BLaER1 (cell line): ENCODE data around the gene RAB7B.

Experiments
- H3K27ac ChIP-seq: shearing (Covaris generic); formaldehyde crosslinking; 2 replicates; pipeline ENCODE4 v1.8.1; 2022
- H3K27me3 ChIP-seq: shearing (Covaris generic); formaldehyde crosslinking; 2 replicates; pipeline ENCODE4 v1.8.1; 2022
- H3K36me3 ChIP-seq: shearing (Covaris generic); formaldehyde crosslinking; 2 replicates; pipeline ENCODE4 v1.8.1; 2022
- H3K4me1 ChIP-seq: shearing (Covaris generic); formaldehyde crosslinking; 2 replicates; pipeline ENCODE4 v1.8.1; 2022
- H3K4me2 ChIP-seq: shearing (Covaris generic); formaldehyde crosslinking; 2 replicates; pipeline ENCODE4 v1.8.1; 2022
- H3K4me3 ChIP-seq: shearing (Covaris generic); formaldehyde crosslinking; 2 replicates; pipeline ENCODE4 v1.8.1; 2022
- H3K9ac ChIP-seq: shearing (Covaris generic); formaldehyde crosslinking; 2 replicates; pipeline ENCODE4 v1.8.1; 2022
- H3K9me3 ChIP-seq: shearing (Covaris generic); formaldehyde crosslinking; 2 replicates; pipeline ENCODE4 v1.8.1; 2022
- H4K20me1 ChIP-seq: shearing (Covaris generic); formaldehyde crosslinking; 2 replicates; pipeline ENCODE4 v1.8.1; 2022
- Cebpa-rat ChIP-seq: shearing (Covaris generic); IDR thresholded peaks from 2 replicates; pipeline ENCODE4 v1.8.1; 2022

RAB7B gene

GRCh38 chr1:205986292-205986691, 16.9 kb downstream of the RAB7B start:
- no peaks in the 10 kb centered on the region for H3K27me3 ChIP-seq
- no peak overlapping the region for H3K4me3 ChIP-seq
- H3K27ac ChIP-seq, result no peak overlapping the region
- no peak overlapping the region for H3K4me2 ChIP-seq
- no peaks in the 10 kb centered on the region for H4K20me1 ChIP-seq
- TF ChIP-seq Cebpa-rat, result no peak
- no peaks in the 10 kb centered on the region for H3K36me3 ChIP-seq
- no peak overlapping the region for H3K9ac ChIP-seq
- H3K4me1 ChIP-seq, result peaks cover 42% of the 10 kb centered on the region
- H3K9me3 ChIP-seq, result no peaks in the 10 kb centered on the region

- H3K27me3 ChIP-seq, result no peaks in the 10 kb centered on the region
- peaks cover 43% of the 10 kb centered on the region for H3K4me1 ChIP-seq
- no peak overlapping the region for H3K4me2 ChIP-seq
- no peak for TF ChIP-seq Cebpa-rat
- H3K9ac ChIP-seq, result no peak overlapping the region
- H3K27ac ChIP-seq, result no peak overlapping the region
- H4K20me1 ChIP-seq, result no peaks in the 10 kb centered on the region
- no peak overlapping the region for H3K4me3 ChIP-seq
- H3K36me3 ChIP-seq, result no peaks in the 10 kb centered on the region
- no peaks in the 10 kb centered on the region for H3K9me3 ChIP-seq
Observed at GRCh38 chr1:205985330-205986005, 17.7 kb downstream of the RAB7B start.

- Histone ChIP-seq H3K4me2 (0 out of 2 replicates have a peak overlapping the region, but pooled peaks have one; percentile 6), H3K4me3 (no peak overlapping the region), H3K4me1 (peaks cover 47% of the 10 kb centered on the region), H3K9ac (no peak overlapping the region), H3K36me3 (no peaks in the 10 kb centered on the region), H3K27ac (no peak overlapping the region), H4K20me1 (no peaks in the 10 kb centered on the region), H3K27me3 (no peaks in the 10 kb centered on the region), H3K9me3 (no peaks in the 10 kb centered on the region)
- no peak for TF ChIP-seq Cebpa-rat
Observed at GRCh38 chr1:205983925-205984725, 19.1 kb downstream of the RAB7B start.

- H3K9me3 ChIP-seq, result no peaks in the 10 kb centered on the region
- no peak overlapping the region for H3K4me2 ChIP-seq
- H3K27me3 ChIP-seq, result no peaks in the 10 kb centered on the region
- no peak overlapping the region for H3K27ac ChIP-seq
- H3K36me3 ChIP-seq, result no peaks in the 10 kb centered on the region
- no peak for TF ChIP-seq Cebpa-rat
- H3K4me3 ChIP-seq, result no peak overlapping the region
- H4K20me1 ChIP-seq, result no peaks in the 10 kb centered on the region
- peaks cover 38% of the 10 kb centered on the region for H3K4me1 ChIP-seq
- H3K9ac ChIP-seq, result no peak overlapping the region
Observed at GRCh38 chr1:205981257-205981656, 21.9 kb downstream of the RAB7B start.

- Histone ChIP-seq H4K20me1 (no peaks in the 10 kb centered on the region), H3K36me3 (no peaks in the 10 kb centered on the region), H3K4me2 (peak overlapping the region; percentile 34), H3K9ac (no peak overlapping the region), H3K4me3 (no peak overlapping the region), H3K27me3 (no peaks in the 10 kb centered on the region), H3K27ac (no peak overlapping the region), H3K4me1 (peaks cover 44% of the 10 kb centered on the region), H3K9me3 (no peaks in the 10 kb centered on the region)
- TF ChIP-seq Cebpa-rat, result no peak
Observed at GRCh38 chr1:205980237-205980870, 22.8 kb downstream of the RAB7B start.

- Histone ChIP-seq H3K4me3 (no peak overlapping the region), H3K4me1 (peaks cover 40% of the 10 kb centered on the region), H3K9me3 (no peaks in the 10 kb centered on the region), H4K20me1 (no peaks in the 10 kb centered on the region), H3K36me3 (no peaks in the 10 kb centered on the region), H3K4me2 (no peak overlapping the region), H3K27ac (peak overlapping the region; percentile 23; the same call in 1 of the 2 replicates), H3K9ac (no peak overlapping the region), H3K27me3 (no peaks in the 10 kb centered on the region)
- no peak for TF ChIP-seq Cebpa-rat
Observed at GRCh38 chr1:205979301-205979700, 23.9 kb downstream of the RAB7B start.

GRCh38 chr1:205978676-205979075, 24.5 kb downstream of the RAB7B start:
- no peaks in the 10 kb centered on the region for H3K9me3 ChIP-seq
- no peak overlapping the region for H3K27ac ChIP-seq
- no peaks in the 10 kb centered on the region for H3K36me3 ChIP-seq
- TF ChIP-seq Cebpa-rat, result no peak
- H4K20me1 ChIP-seq, result no peaks in the 10 kb centered on the region
- H3K4me3 ChIP-seq, result no peak overlapping the region
- H3K4me2 ChIP-seq, result no peak overlapping the region
- no peak overlapping the region for H3K9ac ChIP-seq
- no peaks in the 10 kb centered on the region for H3K27me3 ChIP-seq
- peaks cover 36% of the 10 kb centered on the region for H3K4me1 ChIP-seq

GRCh38 chr1:205977402-205978014, 25.7 kb downstream of the RAB7B start:
- no peaks in the 10 kb centered on the region for H3K36me3 ChIP-seq
- peaks cover 38% of the 10 kb centered on the region for H3K4me1 ChIP-seq
- no peaks in the 10 kb centered on the region for H4K20me1 ChIP-seq
- H3K4me3 ChIP-seq, result no peak overlapping the region
- no peak for TF ChIP-seq Cebpa-rat
- peak overlapping the region; percentile 78 for H3K4me2 ChIP-seq
- no peaks in the 10 kb centered on the region for H3K9me3 ChIP-seq
- H3K9ac ChIP-seq, result no peak overlapping the region
- H3K27ac ChIP-seq, result no peak overlapping the region
- H3K27me3 ChIP-seq, result no peaks in the 10 kb centered on the region

GRCh38 chr1:205976708-205977401, 26.3 kb downstream of the RAB7B start:
- peak overlapping the region; percentile 41; the same call in 1 of the 2 replicates for H3K9ac ChIP-seq
- no peaks in the 10 kb centered on the region for H3K9me3 ChIP-seq
- peak overlapping the region; percentile 78 for H3K4me2 ChIP-seq
- no peak overlapping the region for H3K4me3 ChIP-seq
- TF ChIP-seq Cebpa-rat, result no peak
- peaks cover 44% of the 10 kb centered on the region for H3K4me1 ChIP-seq
- H4K20me1 ChIP-seq, result no peaks in the 10 kb centered on the region
- peak overlapping the region; percentile 56; the same call in 1 of the 2 replicates for H3K27ac ChIP-seq
- H3K36me3 ChIP-seq, result no peaks in the 10 kb centered on the region
- H3K27me3 ChIP-seq, result no peaks in the 10 kb centered on the region
